ENCODE data around the gene SCLY. TPM values are rescaled to one million over a fixed set of nuclear protein-coding genes. Genes with fewer than 3 reads are reported as not detected.
A peak's percentile ranks its signal among the peaks of the same experiment; 100 is the strongest.

SCLY gene
- total RNA-seq, 2 donors from 2014 or later, result 56.2 to 57.1 TPM

DNA sequence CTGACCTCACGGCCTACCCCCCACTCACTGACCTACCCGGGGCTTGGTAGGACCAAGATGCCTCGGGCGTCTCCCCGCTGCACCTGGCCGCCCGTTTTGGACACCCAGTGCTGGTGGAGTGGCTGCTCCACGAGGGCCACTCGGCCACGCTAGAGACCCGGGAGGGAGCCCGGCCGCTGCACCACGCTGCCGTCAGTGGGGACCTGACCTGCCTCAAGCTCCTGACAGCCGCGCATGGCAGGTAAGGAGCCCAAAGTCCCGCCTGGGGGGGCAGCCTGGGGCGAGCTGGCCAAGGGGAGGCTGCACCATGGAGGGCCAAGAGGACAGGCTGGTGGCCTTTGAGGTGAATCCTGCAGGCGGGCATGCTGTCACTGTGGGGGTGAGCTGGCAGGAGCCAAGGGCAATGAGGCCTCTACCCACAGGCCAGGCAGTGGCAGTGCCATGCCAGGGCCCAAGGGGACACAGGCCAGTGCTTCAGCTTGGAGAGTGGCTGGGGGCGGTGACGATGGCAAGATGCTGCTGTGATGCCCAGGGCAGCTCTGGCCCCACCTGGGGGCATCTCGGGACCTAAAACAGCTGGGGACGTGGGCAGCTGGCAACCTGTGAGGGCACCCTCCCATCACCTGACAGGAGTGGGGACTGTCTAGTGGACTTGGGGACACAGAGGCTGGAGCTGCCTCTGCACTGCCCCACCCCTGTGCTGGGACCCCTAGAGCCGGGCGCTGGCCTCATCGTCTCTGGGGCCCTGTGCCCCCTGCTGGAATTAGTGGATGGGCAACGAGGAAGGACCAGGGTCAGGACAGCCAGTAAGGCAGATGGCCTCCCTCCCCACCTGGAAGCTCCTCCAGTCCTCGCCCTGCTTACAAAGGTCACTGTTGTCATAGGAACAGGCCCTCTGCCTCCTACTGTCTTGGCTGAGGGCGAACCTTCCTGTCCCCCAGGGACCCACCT, 41.4 kb downstream of the SCLY start:
- Mint-ChIP-seq H3K36me3 (ENCODE audit: low read depth) (peaks cover 19% of the 10 kb centered on the region), H3K27me3 (no peaks in the 10 kb centered on the region), H3K9me3 (no peaks in the 10 kb centered on the region), H3K4me1 (no peaks in the 10 kb centered on the region), H3K4me3 (no peak overlapping the region), H3K27ac (peak overlapping the region; percentile 36)
- no peak for ATAC-seq (replicated peaks)

DNA sequence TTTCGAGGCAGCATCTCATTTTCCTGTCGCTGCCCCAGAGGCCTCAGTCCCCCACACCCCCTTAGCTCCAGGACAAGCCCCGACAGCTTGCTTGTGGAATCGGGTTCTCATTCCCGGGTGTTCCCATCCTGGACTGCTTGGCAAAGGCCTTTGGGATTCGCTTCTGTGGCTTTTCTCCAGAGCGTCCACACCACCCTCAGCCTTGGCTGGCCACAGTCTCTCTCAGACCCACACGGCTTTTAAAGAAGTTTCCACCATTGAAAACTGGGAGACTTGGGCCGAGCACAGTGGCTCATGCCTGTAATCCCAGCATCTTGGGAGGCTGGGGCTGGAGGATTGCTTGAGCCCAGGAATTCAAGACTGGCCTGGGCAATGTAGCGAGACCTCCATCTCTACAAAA, 42.1 kb downstream of the SCLY start:
- peaks cover 14% of the 10 kb centered on the region for H3K36me3 Mint-ChIP-seq (ENCODE audit: low read depth)
- no peak for ATAC-seq (replicated peaks)
- H3K9me3 Mint-ChIP-seq, result no peaks in the 10 kb centered on the region
- no peak overlapping the region for H3K4me3 Mint-ChIP-seq
- peak overlapping the region; percentile 36 for H3K27ac Mint-ChIP-seq
- no peaks in the 10 kb centered on the region for H3K4me1 Mint-ChIP-seq
- no peaks in the 10 kb centered on the region for H3K27me3 Mint-ChIP-seq

DNA sequence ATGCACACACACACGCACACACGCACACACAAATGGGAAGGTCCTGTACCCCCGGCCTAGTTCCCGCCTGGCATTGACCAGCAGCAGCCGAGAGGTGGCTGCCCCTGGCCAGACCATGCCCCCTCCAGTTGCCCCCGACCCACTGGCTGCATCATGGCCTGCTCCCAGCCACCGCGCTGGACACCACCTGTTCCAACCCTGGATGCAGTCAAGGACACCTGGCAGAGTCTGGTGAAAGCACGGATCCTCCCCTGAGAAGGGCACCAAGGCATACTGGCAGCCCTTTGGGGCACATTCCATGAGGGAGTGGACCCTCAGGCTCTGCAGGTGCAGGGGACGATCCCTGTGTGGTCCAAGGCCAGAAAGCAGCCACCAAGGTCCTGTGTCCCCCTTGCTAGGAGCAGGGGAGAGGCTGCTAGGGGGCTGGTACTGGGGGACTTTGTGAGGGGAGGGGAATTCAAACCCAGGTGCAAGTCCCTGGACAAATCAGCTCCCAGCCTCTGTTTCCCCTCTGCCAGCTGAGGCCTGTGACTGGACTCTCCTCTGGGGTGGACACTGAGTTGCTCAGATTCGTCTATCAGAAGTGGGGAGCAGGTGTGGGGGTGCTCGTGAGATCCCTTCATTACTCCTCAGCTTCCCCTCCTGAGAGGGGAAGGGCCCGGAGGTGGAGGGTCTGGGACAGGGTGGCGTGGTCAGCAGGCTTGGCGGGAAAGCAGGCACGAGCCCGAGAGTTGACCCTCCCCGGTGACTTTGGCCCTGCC, 42.8 kb downstream of the SCLY start:
- Mint-ChIP-seq H3K27ac (no peak overlapping the region), H3K9me3 (no peaks in the 10 kb centered on the region), H3K4me3 (no peak overlapping the region), H3K36me3 (ENCODE audit: low read depth) (peaks cover 6% of the 10 kb centered on the region), H3K27me3 (no peaks in the 10 kb centered on the region), H3K4me1 (no peaks in the 10 kb centered on the region)
- no peak for ATAC-seq (replicated peaks)

DNA sequence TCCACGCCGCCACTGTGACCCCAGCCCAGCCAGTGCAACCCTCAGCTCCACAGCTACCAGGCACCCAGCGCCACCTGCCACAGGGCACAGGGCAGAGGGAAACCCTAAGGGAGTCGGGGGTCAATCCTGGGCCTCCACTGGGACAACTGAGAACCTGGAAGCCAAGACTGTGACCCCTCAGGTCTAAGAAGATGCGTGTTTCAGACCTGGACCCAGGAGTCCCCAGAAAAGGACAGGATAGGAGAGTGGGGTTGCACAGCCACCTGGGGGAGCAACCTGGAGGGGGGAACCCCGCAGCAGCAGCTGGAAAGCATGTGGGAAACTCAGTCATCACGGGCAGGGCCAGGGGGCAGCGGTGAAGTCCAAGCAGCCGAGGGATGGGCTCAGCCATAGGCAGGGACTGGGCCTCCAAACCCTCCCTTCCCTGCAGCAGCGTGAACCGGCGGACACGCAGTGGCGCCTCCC, 43.5 kb downstream of the SCLY start:
- H3K36me3 Mint-ChIP-seq (ENCODE audit: low read depth), result no peaks in the 10 kb centered on the region
- no peak for ATAC-seq (replicated peaks)
- H3K27me3 Mint-ChIP-seq, result no peaks in the 10 kb centered on the region
- no peaks in the 10 kb centered on the region for H3K4me1 Mint-ChIP-seq
- no peak overlapping the region for H3K4me3 Mint-ChIP-seq
- H3K9me3 Mint-ChIP-seq, result no peaks in the 10 kb centered on the region
- H3K27ac Mint-ChIP-seq, result no peak overlapping the region

DNA sequence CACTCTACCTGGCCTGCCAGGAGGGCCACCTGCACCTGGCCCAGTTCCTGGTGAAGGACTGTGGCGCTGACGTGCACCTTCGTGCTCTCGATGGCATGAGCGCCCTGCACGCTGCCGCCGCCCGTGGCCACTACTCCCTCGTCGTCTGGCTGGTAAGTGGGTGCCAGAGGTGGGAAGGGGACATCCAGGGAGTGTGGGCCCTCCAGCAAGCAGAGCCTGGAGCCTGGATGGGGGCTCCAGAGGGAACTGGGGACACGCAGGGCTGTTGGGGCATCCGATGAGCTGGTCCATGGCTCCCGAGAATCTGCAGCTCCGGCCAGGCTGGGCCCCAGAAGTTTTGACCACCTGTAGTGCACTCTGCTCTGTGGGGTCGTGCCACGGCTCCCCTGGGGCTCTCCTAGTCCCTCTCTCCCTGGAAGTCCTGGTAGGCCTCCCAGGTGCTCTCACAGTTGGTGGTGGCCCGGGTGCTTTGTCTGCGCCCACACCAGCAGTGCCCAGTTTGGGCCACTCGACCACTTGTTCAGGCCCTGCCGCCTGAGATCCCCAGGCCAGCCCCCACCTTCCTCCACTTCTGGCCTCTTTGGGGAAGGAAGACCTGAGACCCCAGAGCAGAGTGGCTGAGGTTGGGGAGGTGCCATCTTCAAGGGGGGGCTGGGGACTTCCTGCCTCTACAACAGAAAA, 44.0 kb downstream of the SCLY start:
- Mint-ChIP-seq H3K36me3 (ENCODE audit: low read depth) (no peaks in the 10 kb centered on the region), H3K27me3 (no peaks in the 10 kb centered on the region), H3K4me1 (no peaks in the 10 kb centered on the region), H3K27ac (no peak overlapping the region), H3K9me3 (no peaks in the 10 kb centered on the region), H3K4me3 (no peak overlapping the region)
- no peak for ATAC-seq (replicated peaks)

DNA sequence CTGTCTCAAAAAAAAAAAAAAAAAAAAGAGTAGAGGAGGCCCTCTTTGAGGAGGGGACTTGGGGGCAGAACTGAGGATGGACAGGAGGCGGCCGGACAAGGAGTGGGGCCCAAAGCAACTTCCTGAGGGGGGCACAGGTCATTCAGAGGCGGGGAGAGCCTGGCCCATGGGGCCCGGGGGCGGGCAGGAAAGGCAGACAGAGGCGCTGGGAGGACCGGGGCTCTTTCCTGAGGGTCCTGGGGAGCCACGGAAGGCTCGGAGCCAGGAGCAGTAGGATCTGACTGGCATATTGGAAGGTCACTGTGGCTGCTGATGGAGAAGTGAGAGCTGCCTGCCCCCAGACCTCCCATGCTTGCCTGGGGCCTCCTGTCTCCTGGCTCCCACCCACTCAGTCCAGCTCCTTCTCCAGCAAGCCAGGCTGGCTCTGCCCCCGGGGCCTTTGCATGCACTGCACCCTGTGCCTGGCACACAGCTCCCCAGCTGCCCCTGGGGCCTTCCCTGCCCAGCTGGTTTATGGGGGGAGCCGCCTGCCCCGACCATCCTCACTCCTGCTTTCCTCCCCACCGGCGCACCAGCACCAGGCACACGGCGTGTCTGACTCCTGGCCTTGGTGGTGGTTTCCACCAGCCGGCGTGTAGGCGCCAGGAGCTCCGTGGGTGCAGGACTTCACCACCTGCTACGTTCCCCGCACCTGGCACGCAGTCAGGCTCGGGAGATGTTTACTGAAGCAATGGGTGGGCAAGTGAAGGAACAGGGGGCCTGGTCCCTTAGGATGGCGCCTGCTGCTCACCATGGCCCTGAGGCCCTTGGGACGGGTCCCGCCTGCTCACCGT, 44.9 kb downstream of the SCLY start:
- H3K36me3 Mint-ChIP-seq (ENCODE audit: low read depth), result no peaks in the 10 kb centered on the region
- H3K4me1 Mint-ChIP-seq, result no peaks in the 10 kb centered on the region
- no peak for ATAC-seq (replicated peaks)
- no peak overlapping the region for H3K4me3 Mint-ChIP-seq
- H3K9me3 Mint-ChIP-seq, result no peaks in the 10 kb centered on the region
- H3K27me3 Mint-ChIP-seq, result no peaks in the 10 kb centered on the region
- H3K27ac Mint-ChIP-seq, result no peak overlapping the region

DNA sequence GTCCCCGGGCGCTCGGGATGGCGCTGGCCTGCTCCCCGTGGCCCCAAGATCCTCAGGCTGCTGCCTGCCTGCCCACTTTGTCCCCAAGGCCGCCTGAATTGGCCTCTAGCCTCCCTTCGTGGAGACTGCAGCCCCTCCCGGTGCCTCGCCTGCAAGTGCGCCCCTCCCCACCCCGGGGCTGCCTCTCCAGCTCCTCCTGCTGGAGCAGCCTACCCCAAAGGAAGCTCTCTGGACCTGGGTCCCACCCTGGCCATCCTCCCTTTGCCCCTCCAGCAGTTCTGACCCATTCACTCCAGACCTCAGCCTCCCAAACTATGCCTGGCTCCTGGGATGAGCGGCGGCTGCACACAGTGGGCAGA, 45.5 kb downstream of the SCLY start:
- H3K4me1 Mint-ChIP-seq, result no peaks in the 10 kb centered on the region
- no peak overlapping the region for H3K27ac Mint-ChIP-seq
- ATAC-seq (replicated peaks), result no peak
- H3K9me3 Mint-ChIP-seq, result no peaks in the 10 kb centered on the region
- H3K4me3 Mint-ChIP-seq, result no peak overlapping the region
- no peaks in the 10 kb centered on the region for H3K36me3 Mint-ChIP-seq (ENCODE audit: low read depth)
- no peaks in the 10 kb centered on the region for H3K27me3 Mint-ChIP-seq

DNA sequence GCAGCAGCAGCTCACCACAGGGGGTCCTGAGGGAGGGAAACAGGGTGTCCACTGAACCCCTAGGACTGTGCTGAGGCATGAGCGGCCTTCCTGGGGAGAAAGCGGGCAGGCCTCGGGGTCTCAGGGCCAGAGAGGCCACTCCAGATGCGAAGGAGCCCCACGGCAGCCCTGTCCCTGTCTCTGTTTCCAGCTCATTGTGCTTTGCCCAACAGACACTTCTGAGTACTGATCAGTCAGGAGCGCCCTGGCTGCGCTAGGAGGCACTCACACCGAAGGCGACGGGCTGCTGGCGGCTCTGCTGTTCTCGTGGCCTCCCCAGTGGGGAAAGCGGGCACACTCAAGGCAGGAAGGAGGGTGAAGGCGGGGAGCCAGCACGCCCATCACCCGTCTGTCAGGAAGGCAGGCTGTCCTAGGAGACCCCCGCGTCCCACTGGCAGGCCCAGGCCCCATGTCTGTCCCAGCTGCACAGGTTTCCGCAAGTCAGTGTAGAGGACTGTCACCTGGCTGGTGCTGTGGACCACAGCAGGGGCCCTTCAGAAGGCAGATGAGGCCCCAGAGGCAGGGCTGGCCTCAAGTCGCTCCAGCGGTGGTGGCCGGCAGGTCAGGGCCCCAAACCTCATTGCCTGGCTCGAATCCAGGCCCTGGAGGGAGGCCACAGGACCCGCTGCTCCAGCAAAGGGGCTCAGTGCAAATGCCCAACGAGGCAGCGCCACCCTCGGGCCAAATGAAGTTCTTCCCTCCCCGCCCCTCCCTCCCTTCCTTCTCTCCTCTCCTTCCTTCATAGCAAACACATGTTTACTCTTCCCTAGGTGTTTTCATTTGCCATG, 46.1 kb downstream of the SCLY start:
- no peaks in the 10 kb centered on the region for H3K9me3 Mint-ChIP-seq
- no peaks in the 10 kb centered on the region for H3K27me3 Mint-ChIP-seq
- no peaks in the 10 kb centered on the region for H3K4me1 Mint-ChIP-seq
- no peak for ATAC-seq (replicated peaks)
- H3K4me3 Mint-ChIP-seq, result no peak overlapping the region
- H3K36me3 Mint-ChIP-seq (ENCODE audit: low read depth), result no peaks in the 10 kb centered on the region
- H3K27ac Mint-ChIP-seq, result no peak overlapping the region

DNA sequence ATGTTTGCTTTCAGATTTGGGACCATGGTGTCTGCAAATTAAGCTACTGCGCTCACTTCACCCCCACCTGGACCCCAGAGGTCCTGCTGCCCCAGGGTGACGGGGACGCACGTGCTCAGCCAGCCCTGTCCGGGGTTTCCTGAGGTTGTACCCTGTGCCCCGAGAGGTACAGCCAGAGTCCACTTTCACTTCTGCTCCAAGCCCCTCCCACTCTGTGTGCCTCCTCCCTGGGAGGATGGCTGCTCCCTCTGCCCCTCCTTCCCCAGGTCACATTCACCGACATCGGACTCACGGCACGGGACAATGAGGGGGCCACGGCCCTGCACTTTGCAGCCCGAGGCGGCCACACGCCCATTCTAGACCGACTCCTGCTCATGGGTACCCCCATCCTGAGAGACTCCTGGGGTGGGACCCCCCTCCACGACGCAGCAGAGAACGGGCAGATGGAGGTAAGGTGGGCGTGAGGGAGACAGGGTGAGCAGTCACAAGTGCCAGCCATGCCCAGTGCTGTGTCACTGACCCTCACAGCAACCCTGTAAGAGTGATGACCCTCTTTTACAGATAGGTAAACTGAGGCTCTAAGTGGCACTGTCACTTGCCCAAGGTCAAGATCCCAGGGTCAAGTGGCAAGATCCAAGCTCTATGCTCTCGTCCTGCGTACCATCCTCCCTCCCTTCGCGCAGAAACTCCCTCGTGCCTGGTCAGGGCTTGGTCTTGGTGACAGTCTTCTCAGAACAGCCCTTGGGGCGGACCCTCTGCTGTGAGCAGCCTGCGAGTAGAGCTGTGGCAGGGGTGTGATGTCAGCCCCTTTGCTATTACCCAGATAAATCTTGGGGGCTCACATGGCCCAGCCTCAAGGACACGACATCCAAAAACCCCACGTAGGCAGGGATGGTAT, 47.0 kb downstream of the SCLY start:
- no peaks in the 10 kb centered on the region for H3K36me3 Mint-ChIP-seq (ENCODE audit: low read depth)
- no peak overlapping the region for H3K27ac Mint-ChIP-seq
- H3K4me3 Mint-ChIP-seq, result no peak overlapping the region
- peaks cover 3% of the 10 kb centered on the region for H3K9me3 Mint-ChIP-seq
- H3K27me3 Mint-ChIP-seq, result no peaks in the 10 kb centered on the region
- ATAC-seq (replicated peaks), result no peak
- no peaks in the 10 kb centered on the region for H3K4me1 Mint-ChIP-seq

DNA sequence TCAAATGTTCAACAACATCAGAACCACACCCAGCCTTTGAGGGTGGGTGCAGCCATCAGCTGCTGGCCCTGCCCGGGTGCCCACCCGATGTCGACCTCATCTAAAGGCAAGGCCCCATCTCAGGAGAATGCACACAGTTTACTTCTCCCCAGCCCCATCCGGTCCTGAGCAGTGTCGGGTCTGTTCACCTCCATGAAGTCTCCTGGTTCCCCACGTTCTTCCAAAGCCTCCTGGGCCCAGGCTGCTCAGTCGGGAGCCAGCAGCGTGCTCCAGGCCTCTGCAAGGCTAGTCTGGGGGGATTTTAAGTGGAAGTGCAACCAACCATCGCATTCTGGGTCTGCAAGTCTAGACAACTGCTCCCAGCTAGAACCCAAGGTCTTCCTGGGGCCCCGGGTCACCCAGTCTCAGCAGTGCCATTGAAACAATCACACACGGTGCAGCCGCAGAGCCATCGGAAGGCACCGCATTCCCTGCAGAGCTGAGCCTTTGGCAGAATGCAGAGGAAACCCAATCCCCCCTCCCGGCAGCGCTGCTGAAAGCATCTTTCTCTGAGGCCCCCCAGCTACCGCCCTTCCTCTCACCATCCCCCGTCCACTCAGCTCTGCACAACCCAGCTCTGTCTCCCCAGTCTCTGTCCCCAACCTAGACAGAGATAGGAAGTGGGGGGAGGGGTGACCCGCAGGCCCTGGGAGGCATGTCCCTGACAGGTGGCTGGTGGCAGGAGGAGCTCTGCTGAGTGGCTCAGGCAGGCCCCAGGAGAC, 47.8 kb downstream of the SCLY start:
- no peaks in the 10 kb centered on the region for H3K36me3 Mint-ChIP-seq (ENCODE audit: low read depth)
- no peak overlapping the region for H3K27ac Mint-ChIP-seq
- H3K4me1 Mint-ChIP-seq, result no peaks in the 10 kb centered on the region
- peaks cover 7% of the 10 kb centered on the region for H3K9me3 Mint-ChIP-seq
- no peaks in the 10 kb centered on the region for H3K27me3 Mint-ChIP-seq
- peak; percentile 23 for ATAC-seq (replicated peaks)
- no peak overlapping the region for H3K4me3 Mint-ChIP-seq

DNA sequence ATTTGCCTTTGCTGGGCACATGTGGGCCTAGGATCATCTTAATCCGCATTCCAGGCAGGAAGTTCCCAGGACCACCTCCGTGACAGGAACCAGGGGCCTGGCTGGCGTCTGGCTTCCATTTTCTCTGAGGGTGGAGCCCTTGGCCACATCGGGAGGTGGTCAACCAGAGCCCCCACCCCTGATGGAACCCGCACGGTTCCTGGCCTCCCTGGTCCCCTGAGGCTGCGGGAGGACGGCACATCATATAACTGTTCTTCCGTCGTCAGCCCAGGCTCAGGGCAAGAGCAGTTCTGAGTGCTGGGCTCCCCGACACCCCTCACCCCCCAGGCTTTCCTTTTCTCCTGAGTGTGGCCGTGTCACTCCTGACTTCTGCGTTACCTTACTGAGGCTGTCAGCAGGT, 52.8 kb downstream of the SCLY start:
- H3K4me1 Mint-ChIP-seq, result no peaks in the 10 kb centered on the region

DNA sequence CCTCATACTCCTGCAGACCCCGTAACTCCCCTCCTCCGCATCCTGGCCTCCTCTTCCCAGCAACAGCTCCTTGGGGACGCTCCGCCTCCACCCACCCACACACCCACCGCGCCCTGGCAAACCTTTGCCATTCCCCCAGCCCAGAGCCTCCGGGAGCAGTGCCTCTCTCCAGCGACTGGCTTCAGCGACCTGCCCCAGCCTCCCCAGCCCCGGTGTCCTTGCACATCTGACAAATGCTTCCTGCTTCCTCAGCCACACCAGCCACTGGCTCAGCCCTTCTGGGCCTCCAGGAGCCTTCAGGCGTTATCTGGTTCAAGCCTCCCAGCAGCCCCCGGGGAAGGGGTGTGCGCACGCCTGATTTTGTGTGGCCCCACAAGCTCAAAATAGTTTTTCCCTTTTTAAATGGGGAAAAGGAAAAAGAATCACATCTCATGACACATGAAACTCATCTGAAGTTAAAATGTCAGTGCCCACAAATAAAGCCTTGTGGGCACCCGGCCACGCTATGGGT, 53.6 kb downstream of the SCLY start:
- Mint-ChIP-seq H3K4me1 (no peaks in the 10 kb centered on the region), H3K4me3 (no peak overlapping the region), H3K27me3 (peaks cover 6% of the 10 kb centered on the region), H3K36me3 (ENCODE audit: low read depth) (no peaks in the 10 kb centered on the region), H3K27ac (no peak overlapping the region), H3K9me3 (peaks cover 7% of the 10 kb centered on the region)
- ATAC-seq (replicated peaks), result no peak

More for the DNA sequence above, 52.8 kb downstream of the SCLY start:
- Mint-ChIP-seq H3K4me3 (no peak overlapping the region), H3K9me3 (peaks cover 7% of the 10 kb centered on the region), H3K36me3 (ENCODE audit: low read depth) (no peaks in the 10 kb centered on the region), H3K27ac (no peak overlapping the region), H3K27me3 (peaks cover 6% of the 10 kb centered on the region)
- no peak for ATAC-seq (replicated peaks)

Data from activated T-helper 17 cell treated with anti-CD3 and anti-CD28 coated beads, Interleukin-2, amount 50 U/mL, for 72 hours (primary cell).